Endothelial cell of umbilical vein (primary cell): ENCODE results near the gene SH3PXD2B. TPM values are rescaled to one million over a fixed set of nuclear protein-coding genes. Genes with fewer than 3 reads are reported as not detected.

Source experiments
- BruUV-seq: library from RNA; stranded (reverse); fragments of 400-500 nt; replicated peaks from 2 replicates; lab custom pipeline; 2021; lab: Mats Ljungman, UMichigan
- CTCF ChIA-PET: fragments of 300-600, 350-600 bp; sonication (Branson Sonifier 250); formaldehyde crosslinking; loops from one replicate; lab custom pipeline; 2021; ENCODE audit warnings: antibody characterized with exemption, inconsistent platforms; lab: Charles Lee
- POLR2A ChIA-PET: fragments of 300-600, 350-600 bp; sonication (Branson Sonifier 250); formaldehyde crosslinking; loops from one replicate; lab custom pipeline; 2021; ENCODE audit warnings: antibody characterized with exemption, inconsistent platforms; lab: Charles Lee
- DNase-seq: peaks from one replicate; pipeline ENCODE4 v3.0.0-alpha.2; 2011; ENCODE audit warnings: low read depth, low spot score
- FAIRE-seq: peaks from 2 replicates; lab custom pipeline; 2011; peaks lifted over from hg19 to GRCh38; lab: Jason Lieb, UNC
- H2AFZ ChIP-seq: 2 replicates; pipeline ENCODE4 v1.6.0; 2012; ENCODE audit warnings: low read depth, low read length, control low read depth, inconsistent platforms
- H3K27ac ChIP-seq: 2 replicates; pipeline ENCODE4 v1.5.1; 2011; ENCODE audit warnings: low read depth, mild to moderate bottlenecking, control low read depth, low read length, moderate library complexity; ENCODE audit not compliant: insufficient read depth
- H3K27me3 ChIP-seq, 2 experiments: 2 replicates each; pipeline versions ENCODE4 v1.6.0 to v1.6.1; 2011; ENCODE audit warnings: low read length in 2 of 2, mixed read lengths in 1 of 2; ENCODE audit not compliant: control insufficient read depth in 2 of 2, insufficient read depth in 2 of 2
- H3K36me3 ChIP-seq, 2 experiments: 2 replicates in 1 of 2; 3 replicates in 1 of 2; pipeline ENCODE4 v1.5.1; 2011; ENCODE audit warnings: low read length in 2 of 2, mild to moderate bottlenecking in 1 of 2, moderate library complexity in 1 of 2; ENCODE audit not compliant: control insufficient read depth in 2 of 2, insufficient read depth in 2 of 2; ENCODE audit errors: extremely low read depth in 1 of 2
- H3K4me1 ChIP-seq: 3 replicates; pipeline ENCODE4 v1.5.1; 2011; ENCODE audit warnings: mild to moderate bottlenecking, low read length; ENCODE audit not compliant: control insufficient read depth, insufficient read depth; ENCODE audit errors: extremely low read depth
- H3K4me2 ChIP-seq: 2 replicates; pipeline ENCODE4 v1.6.1; 2011; ENCODE audit warnings: low read length, control low read depth, mixed read lengths; ENCODE audit not compliant: insufficient read depth
- H3K4me3 ChIP-seq, 3 experiments: fragments of 200-600 bp in 1 of 3; sonication (generic), shearing (Covaris generic) in 1 of 3; replicated peaks in 1 of 3; 2 replicates each; pipeline ENCODE4 v1.5.1; 2011 to 2016; ENCODE audit warnings: control low read depth in 3 of 3, low read length in 3 of 3, mild to moderate bottlenecking in 2 of 3, inconsistent platforms in 1 of 3, low read depth in 1 of 3, moderate library complexity in 1 of 3; ENCODE audit not compliant: insufficient read depth in 1 of 3
- H3K79me2 ChIP-seq: 2 replicates; pipeline ENCODE4 v1.6.0; 2012; ENCODE audit warnings: low read length, inconsistent platforms; ENCODE audit not compliant: control insufficient read depth, insufficient read depth
- H3K9ac ChIP-seq: replicated peaks from 2 replicates; pipeline ENCODE3; 2011; ENCODE audit warnings: low read length, control low read depth; ENCODE audit not compliant: insufficient read depth; ENCODE audit errors: extremely low read depth
- H3K9me1 ChIP-seq: replicated peaks from 3 replicates; pipeline ENCODE4 v1.6.0; 2011; ENCODE audit warnings: mild to moderate bottlenecking, low read length; ENCODE audit not compliant: control insufficient read depth, insufficient read depth; ENCODE audit errors: extremely low read depth
- H3K9me3 ChIP-seq: replicated peaks from 2 replicates; pipeline ENCODE4 v1.5.1; 2012; ENCODE audit warnings: low read length, inconsistent platforms; ENCODE audit not compliant: control insufficient read depth, insufficient read depth
- H4K20me1 ChIP-seq: replicated peaks from 2 replicates; pipeline ENCODE3; 2011; ENCODE audit warnings: mild to moderate bottlenecking, low read length; ENCODE audit not compliant: control insufficient read depth, insufficient read depth; ENCODE audit errors: extremely low read depth
- EZH2 ChIP-seq: IDR thresholded peaks from 2 replicates; pipeline ENCODE4 v1.6.1; 2012; ENCODE audit warnings: borderline replicate concordance, low read depth, mild to moderate bottlenecking, moderate library complexity, low read length, inconsistent platforms; ENCODE audit not compliant: severe bottlenecking
- FOS ChIP-seq: IDR thresholded peaks from 2 replicates; pipeline ENCODE4 v1.6.1; 2011; ENCODE audit warnings: mild to moderate bottlenecking, low read length, moderate library complexity, borderline replicate concordance; ENCODE audit not compliant: insufficient read depth
- GATA2 ChIP-seq: IDR thresholded peaks from 2 replicates; pipeline ENCODE4 v1.7.0; 2011; ENCODE audit warnings: low read depth, mild to moderate bottlenecking, moderate library complexity, mixed read lengths, low read length; ENCODE audit not compliant: insufficient read length, insufficient read depth
- JUN ChIP-seq: IDR thresholded peaks from 2 replicates; pipeline ENCODE4 v1.6.1; 2011; ENCODE audit warnings: borderline replicate concordance, low read depth; ENCODE audit not compliant: insufficient read length, insufficient read depth
- MYC ChIP-seq: IDR thresholded peaks from one replicate; pipeline ENCODE4 v1.6.1; 2011; ENCODE audit warnings: mild to moderate bottlenecking, low read depth, low read length
- POLR2A ChIP-seq: IDR thresholded peaks from 2 replicates; pipeline ENCODE4 v1.6.1; 2012; ENCODE audit warnings: low read depth, mild to moderate bottlenecking, control low read depth, low read length
- POLR2AphosphoS5 ChIP-seq: IDR thresholded peaks from 2 replicates; pipeline ENCODE4 v1.6.1; 2012; ENCODE audit warnings: low read depth, mild to moderate bottlenecking, control low read depth, low read length, moderate library complexity; ENCODE audit not compliant: insufficient read depth
- dilution Hi-C: fragments of 300-500 bp; cut with MboI; formaldehyde crosslinking; loops from one replicate; pipeline ENCODE4 v1.15.0; 2019; ENCODE audit warnings: low sequenced_read_pairs; ENCODE audit not compliant: extremely low pct_ligation_motif_present
- intact Hi-C: fragments of 100-400 bp; cut with micrococcal nuclease; formaldehyde crosslinking; loops from one replicate; pipeline ENCODE4 v1.10.0; 2022
- polyA plus RNA-seq, 4 experiments: library from polyadenylated mRNA; depleted of rRNA in 3 of 4; stranded (reverse) in 3 of 4; unstranded in 1 of 4; fragments of >200 nt; gene quantifications; 2 replicates each; pipeline versions ENCODE4 v1.2.1 to v1.2.3, GENCODE V29; 2011 to 2012; ENCODE audit warnings: missing spikeins in 1 of 4
- total RNA-seq: library from RNA; stranded (reverse); gene quantifications from 2 replicates; pipeline ENCODE4 v1.2.3, GENCODE V29; 2021
- TF ChIP-seq, protein P1 (sequence below), 2 donors: IDR thresholded peaks; 1 replicate in 1 of 2; 2 replicates in 1 of 2; pipeline ENCODE4 v1.5.1; 2011; ENCODE audit warnings: low read length in 2 of 2, mild to moderate bottlenecking in 2 of 2, moderate library complexity in 2 of 2, control low read depth in 1 of 2, inconsistent platforms in 1 of 2, low read depth in 1 of 2; ENCODE audit not compliant: insufficient read depth in 1 of 2; ENCODE audit errors: extremely low read depth in 1 of 2
- TF ChIP-seq, protein P2 (sequence below): IDR thresholded peaks from 2 replicates; pipeline ENCODE4 v1.6.1; 2011; ENCODE audit not compliant: insufficient read depth, insufficient read length

The SH3PXD2B gene
- total and polyA plus RNA-seq, 2 donors (not counting 3 experiments of a cell fraction or from before 2014, with no cell fraction given): 23.5 to 66.3 TPM

DNA sequence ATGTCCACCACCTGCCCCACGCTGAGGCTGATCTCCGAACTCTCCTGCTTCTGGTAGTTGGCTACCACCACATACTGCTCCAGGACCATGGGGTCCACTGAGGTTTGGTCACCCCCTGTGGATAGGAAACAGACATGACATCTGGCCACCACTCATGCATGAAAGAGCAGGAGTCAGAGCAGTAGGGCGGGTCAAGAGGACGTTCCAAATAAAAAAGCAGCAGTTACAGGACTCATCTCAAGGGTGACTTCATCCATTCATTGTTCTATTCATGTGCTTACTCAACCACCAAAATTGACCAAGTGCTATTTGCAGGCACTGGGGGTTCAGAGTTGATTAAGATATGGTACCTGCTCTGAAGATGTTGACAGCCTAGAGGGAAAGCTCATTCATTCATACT lies 91.6 kb downstream of the SH3PXD2B start:
- FAIRE-seq (no peak), DNase-seq (no peak)
- Histone ChIP-seq H3K4me1 (no peaks in the 10 kb centered on the region), H3K4me3 (no peak overlapping the region), H3K9me3 (no peaks in the 10 kb centered on the region), H3K27ac (no peak overlapping the region), H2AFZ (no peak overlapping the region), H3K9ac (no peak overlapping the region), H3K9me1 (no peaks in the 10 kb centered on the region), H3K79me2 (no peaks in the 10 kb centered on the region), H3K27me3 (no peaks in the 10 kb centered on the region), H3K4me2 (no peak overlapping the region), H4K20me1 (no peaks in the 10 kb centered on the region), H3K36me3 (peaks cover 12 to 29% of the 10 kb centered on the region in 2 experiments)
- ChIA-PET CTCF (no interaction called here), POLR2A (no interaction called here)
- no TSS peak for BruUV-seq
- intact Hi-C loops: no loop called here
- TF ChIP-seq POLR2A (no peak), GATA2 (no peak), POLR2AphosphoS5 (no peak), JUN (no peak), FOS (no peak), MYC (no peak), EZH2 (no peak)
- TF ChIP-seq, protein P1, sequence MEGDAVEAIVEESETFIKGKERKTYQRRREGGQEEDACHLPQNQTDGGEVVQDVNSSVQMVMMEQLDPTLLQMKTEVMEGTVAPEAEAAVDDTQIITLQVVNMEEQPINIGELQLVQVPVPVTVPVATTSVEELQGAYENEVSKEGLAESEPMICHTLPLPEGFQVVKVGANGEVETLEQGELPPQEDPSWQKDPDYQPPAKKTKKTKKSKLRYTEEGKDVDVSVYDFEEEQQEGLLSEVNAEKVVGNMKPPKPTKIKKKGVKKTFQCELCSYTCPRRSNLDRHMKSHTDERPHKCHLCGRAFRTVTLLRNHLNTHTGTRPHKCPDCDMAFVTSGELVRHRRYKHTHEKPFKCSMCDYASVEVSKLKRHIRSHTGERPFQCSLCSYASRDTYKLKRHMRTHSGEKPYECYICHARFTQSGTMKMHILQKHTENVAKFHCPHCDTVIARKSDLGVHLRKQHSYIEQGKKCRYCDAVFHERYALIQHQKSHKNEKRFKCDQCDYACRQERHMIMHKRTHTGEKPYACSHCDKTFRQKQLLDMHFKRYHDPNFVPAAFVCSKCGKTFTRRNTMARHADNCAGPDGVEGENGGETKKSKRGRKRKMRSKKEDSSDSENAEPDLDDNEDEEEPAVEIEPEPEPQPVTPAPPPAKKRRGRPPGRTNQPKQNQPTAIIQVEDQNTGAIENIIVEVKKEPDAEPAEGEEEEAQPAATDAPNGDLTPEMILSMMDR (IDR thresholded peaks at IDR 0.05; ENCODE audit: extremely low read depth in 1 of 2, insufficient read depth in 1 of 2, low read depth in 1 of 2, low read length in 2 of 2): no peak
- TF ChIP-seq, protein P2, sequence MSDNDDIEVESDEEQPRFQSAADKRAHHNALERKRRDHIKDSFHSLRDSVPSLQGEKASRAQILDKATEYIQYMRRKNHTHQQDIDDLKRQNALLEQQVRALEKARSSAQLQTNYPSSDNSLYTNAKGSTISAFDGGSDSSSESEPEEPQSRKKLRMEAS: no peak
- dilution Hi-C loops: no loop called here
